GM10248 (cell line): Measurements from ENCODE around the gene NEK5.
"Not testable (repeated sequence)": the region's sequence is repeated elsewhere in the genome, so short reads cannot be mapped to it uniquely, and the experiment has no call there.

Source experiments
- CTCF ChIA-PET: fragments of 300-600 bp; sonication (Branson Sonifier 250); formaldehyde crosslinking; extraction: SDS; loops from one replicate; lab custom pipeline; 2021; ENCODE audit warnings: antibody characterized with exemption; lab: Yijun Ruan, JAX
- POLR2A ChIA-PET: fragments of 350-650 bp; sonication (Branson Sonifier 250); formaldehyde crosslinking; extraction: SDS; loops from one replicate; lab custom pipeline; 2020; ENCODE audit warnings: antibody characterized with exemption; lab: Yijun Ruan, JAX
- DNase-seq: peaks from one replicate; pipeline ENCODE4 v3.0.0; 2012; ENCODE audit errors: extremely low spot score
- TF ChIP-seq, protein P1 (sequence below): IDR thresholded peaks from 2 replicates; pipeline ENCODE4 v1.5.1; 2012; ENCODE audit warnings: mild to moderate bottlenecking, low read depth; ENCODE audit errors: extremely low read depth, missing control alignments, control extremely low read depth

The NEK5 gene

GRCh38 chr13:52034616-52035226 lies 94.2 kb downstream of the NEK5 start:
- TF ChIP-seq, protein P1, sequence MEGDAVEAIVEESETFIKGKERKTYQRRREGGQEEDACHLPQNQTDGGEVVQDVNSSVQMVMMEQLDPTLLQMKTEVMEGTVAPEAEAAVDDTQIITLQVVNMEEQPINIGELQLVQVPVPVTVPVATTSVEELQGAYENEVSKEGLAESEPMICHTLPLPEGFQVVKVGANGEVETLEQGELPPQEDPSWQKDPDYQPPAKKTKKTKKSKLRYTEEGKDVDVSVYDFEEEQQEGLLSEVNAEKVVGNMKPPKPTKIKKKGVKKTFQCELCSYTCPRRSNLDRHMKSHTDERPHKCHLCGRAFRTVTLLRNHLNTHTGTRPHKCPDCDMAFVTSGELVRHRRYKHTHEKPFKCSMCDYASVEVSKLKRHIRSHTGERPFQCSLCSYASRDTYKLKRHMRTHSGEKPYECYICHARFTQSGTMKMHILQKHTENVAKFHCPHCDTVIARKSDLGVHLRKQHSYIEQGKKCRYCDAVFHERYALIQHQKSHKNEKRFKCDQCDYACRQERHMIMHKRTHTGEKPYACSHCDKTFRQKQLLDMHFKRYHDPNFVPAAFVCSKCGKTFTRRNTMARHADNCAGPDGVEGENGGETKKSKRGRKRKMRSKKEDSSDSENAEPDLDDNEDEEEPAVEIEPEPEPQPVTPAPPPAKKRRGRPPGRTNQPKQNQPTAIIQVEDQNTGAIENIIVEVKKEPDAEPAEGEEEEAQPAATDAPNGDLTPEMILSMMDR = no peak
- ChIA-PET POLR2A (no interaction called here), CTCF (no interaction called here)

GRCh38 chr13:52033039-52033438 lies 95.8 kb downstream of the NEK5 start:
- TF ChIP-seq, protein P1 = no peak
- no peak for DNase-seq
- CTCF ChIA-PET = interaction anchor here (0.8 to 1.8 kb wide), 4 partner anchors 9 to 31 kb away, joined by 3 to 5 read pairs (median 3); partner anchors contain the start of gene UTP14C
- POLR2A ChIA-PET = no interaction called here

More at GRCh38 chr13:52034616-52035226, 94.2 kb downstream of the NEK5 start:
- no peak for DNase-seq

- CTCF ChIA-PET = interaction anchor here (1.7 kb wide), 1 partner anchor 9 kb away, joined by 6 read pairs; no protein-coding TSS in a partner anchor
- DNase-seq, POLR2A ChIA-PET: not testable (repeated sequence)
Measured at GRCh38 chr13:52030401-52030800, 98.5 kb downstream of the NEK5 start.

- CTCF ChIA-PET = interaction anchor here (1.7 kb wide), 1 partner anchor 9 kb away, joined by 6 read pairs; no protein-coding TSS in a partner anchor
- POLR2A ChIA-PET = no interaction called here
- TF ChIP-seq, protein P1 = no peak
- DNase-seq = no peak
Measured at GRCh38 chr13:52029569-52029968, 99.3 kb downstream of the NEK5 start.

DNA sequence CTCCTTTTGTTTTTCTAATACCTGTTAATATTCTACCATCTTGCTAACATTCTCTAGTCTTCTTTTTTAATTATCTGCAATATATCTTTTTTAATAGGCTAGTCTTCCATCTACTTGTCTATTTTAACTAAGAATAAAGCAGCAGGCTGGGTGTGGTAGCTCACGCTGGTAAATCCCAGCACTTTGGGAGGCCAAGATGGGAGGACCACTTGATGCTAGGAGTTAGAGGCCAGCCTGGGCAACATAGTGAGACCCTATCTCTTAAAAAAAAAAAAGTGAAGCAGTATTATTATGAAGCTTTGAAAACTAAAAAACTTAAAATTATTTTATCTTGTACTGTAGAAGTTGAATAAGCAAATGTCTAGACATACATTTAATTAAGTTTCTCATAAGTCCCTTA lies 101.0 kb downstream of the NEK5 start:
- CTCF ChIA-PET = interaction anchor here (1.2 kb wide), 1 partner anchor 13 kb away, joined by 5 read pairs; no protein-coding TSS in a partner anchor
- POLR2A ChIA-PET = no interaction called here
- TF ChIP-seq, protein P1 = no peak
- no peak for DNase-seq

- ChIA-PET CTCF (interaction anchor here (0.9 kb wide), 1 partner anchor 26 kb away, joined by 3 read pairs; no protein-coding TSS in a partner anchor), POLR2A (no interaction called here)
- DNase-seq = no peak
- TF ChIP-seq, protein P1 = no peak
Measured at GRCh38 chr13:52026246-52026626, 102.6 kb downstream of the NEK5 start.

GRCh38 chr13:52025475-52026245 lies 103.2 kb downstream of the NEK5 start:
- no peak for DNase-seq
- ChIA-PET CTCF (interaction anchor here (0.9 to 1.3 kb wide), 2 partner anchors 25 to 425 kb away, joined by 3 to 4 read pairs; no protein-coding TSS in a partner anchor), POLR2A (no interaction called here)
- TF ChIP-seq, protein P1 = no peak
